GM10248 (cell line): ENCODE results near the gene CLCN2.

Experiments
- CTCF ChIA-PET: fragments of 300-600 bp; sonication (Branson Sonifier 250); formaldehyde crosslinking; extraction: SDS; loops from one replicate; lab custom pipeline; 2021; ENCODE audit warnings: antibody characterized with exemption; lab: Yijun Ruan, JAX
- POLR2A ChIA-PET: fragments of 350-650 bp; sonication (Branson Sonifier 250); formaldehyde crosslinking; extraction: SDS; loops from one replicate; lab custom pipeline; 2020; ENCODE audit warnings: antibody characterized with exemption; lab: Yijun Ruan, JAX
- DNase-seq: peaks from one replicate; pipeline ENCODE4 v3.0.0; 2012; ENCODE audit errors: extremely low spot score
- CTCF ChIP-seq: IDR thresholded peaks from 2 replicates; pipeline ENCODE4 v1.5.1; 2012; ENCODE audit warnings: mild to moderate bottlenecking, low read depth; ENCODE audit errors: extremely low read depth, missing control alignments, control extremely low read depth

The CLCN2 gene

GRCh38 chr3:184348057-184348382 is 13.4 kb downstream of the CLCN2 start:
- POLR2A ChIA-PET = interaction anchor here (0.6 kb wide), 1 partner anchor 182 kb away, joined by 5 read pairs; no protein-coding TSS in a partner anchor
- no peak for TF ChIP-seq CTCF
- CTCF ChIA-PET = interaction anchor here (1.2 kb wide), 1 partner anchor 14 kb away, joined by 3 read pairs; no protein-coding TSS in a partner anchor
- DNase-seq = no peak

DNA sequence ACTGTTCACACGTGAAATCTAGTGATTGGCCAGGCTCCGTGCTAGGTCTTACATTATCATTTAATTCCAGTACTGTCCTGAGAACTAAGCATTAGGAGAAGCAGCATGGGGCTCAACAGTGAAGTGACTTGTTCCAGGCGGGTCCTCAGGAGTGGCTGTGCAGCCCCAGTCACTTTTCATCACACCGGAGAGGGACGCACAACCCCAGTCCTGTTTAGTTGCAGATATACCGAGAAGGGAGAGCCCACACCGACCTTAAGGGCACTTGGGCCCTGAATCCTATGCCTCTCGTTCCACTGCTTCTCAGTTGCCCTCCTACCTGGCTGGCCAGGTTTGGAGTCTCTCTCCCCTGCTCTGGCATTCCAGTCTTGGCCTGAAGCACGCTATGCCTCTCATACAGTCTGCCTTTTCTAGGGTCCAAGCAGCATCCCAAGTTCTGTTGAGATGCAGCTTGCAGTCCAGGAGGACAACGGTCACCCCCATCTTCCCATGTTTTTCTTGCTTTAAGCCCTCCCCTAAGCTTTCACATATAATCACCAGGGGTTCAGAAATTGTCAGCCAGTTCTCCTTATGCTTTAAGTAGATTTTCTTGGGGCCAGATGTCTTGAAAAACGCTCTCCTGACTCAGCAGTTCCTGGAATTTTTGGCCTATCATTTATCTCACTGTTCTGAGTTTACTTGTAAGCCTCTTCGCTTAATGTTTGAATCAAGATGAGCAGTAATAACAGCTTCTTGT is 13.9 kb downstream of the CLCN2 start:
- no peak for TF ChIP-seq CTCF
- ChIA-PET POLR2A (interaction anchor here (0.6 kb wide), 1 partner anchor 182 kb away, joined by 5 read pairs; no protein-coding TSS in a partner anchor), CTCF (interaction anchor here (1.2 kb wide), 2 partner anchors 15 to 24 kb away, joined by 3 read pairs; no protein-coding TSS in a partner anchor)
- no peak for DNase-seq

DNA sequence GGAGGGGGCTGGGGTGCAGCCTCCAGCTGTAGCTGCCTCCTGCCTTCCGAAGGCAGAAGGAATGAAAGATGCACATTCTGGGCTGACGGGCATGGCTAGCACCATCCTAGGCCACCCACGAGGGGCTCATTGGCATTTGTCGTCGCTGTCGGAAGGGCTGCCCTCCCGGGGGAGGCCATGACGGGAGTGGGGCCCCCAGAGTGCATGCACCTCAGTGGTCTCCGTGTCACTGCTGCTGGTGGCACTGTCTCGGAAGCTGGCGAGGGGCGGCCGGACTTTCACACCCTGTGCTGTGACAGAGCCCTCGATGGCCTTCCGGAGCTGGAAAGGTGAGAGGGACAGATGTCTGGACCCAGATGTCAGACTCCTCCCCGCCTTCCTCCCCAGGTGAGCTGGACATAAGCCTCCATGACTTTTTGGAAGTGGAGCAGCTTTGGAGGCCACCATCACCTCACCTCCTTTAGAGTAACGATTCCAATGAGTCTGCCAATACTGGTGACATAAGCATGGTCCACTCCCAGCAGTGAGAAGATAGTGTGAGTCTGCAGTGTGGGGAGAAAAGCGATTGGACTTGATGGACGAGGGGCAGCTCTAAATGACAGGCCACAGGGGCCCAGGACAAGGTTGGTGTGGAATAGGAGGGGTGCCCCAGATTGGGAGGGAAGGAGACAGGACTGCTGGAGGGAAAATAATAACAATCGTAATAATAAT is 14.8 kb downstream of the CLCN2 start:
- no peak for DNase-seq
- POLR2A ChIA-PET = no interaction called here
- CTCF ChIA-PET = interaction anchor here (1.2 kb wide), 1 partner anchor 25 kb away, joined by 3 read pairs; no protein-coding TSS in a partner anchor
- TF ChIP-seq CTCF = no peak

- peak; percentile 40 for DNase-seq
- no peak for TF ChIP-seq CTCF
- POLR2A ChIA-PET = no interaction called here
- CTCF ChIA-PET = interaction anchor here (1.1 to 1.5 kb wide), 3 partner anchors 8 to 21 kb away, joined by 3 to 10 read pairs (median 4); partner anchors contain the start of gene FAM131A
These were observed 15.9 kb downstream of the CLCN2 start for GRCh38 chr3:184345317-184346144.

DNA sequence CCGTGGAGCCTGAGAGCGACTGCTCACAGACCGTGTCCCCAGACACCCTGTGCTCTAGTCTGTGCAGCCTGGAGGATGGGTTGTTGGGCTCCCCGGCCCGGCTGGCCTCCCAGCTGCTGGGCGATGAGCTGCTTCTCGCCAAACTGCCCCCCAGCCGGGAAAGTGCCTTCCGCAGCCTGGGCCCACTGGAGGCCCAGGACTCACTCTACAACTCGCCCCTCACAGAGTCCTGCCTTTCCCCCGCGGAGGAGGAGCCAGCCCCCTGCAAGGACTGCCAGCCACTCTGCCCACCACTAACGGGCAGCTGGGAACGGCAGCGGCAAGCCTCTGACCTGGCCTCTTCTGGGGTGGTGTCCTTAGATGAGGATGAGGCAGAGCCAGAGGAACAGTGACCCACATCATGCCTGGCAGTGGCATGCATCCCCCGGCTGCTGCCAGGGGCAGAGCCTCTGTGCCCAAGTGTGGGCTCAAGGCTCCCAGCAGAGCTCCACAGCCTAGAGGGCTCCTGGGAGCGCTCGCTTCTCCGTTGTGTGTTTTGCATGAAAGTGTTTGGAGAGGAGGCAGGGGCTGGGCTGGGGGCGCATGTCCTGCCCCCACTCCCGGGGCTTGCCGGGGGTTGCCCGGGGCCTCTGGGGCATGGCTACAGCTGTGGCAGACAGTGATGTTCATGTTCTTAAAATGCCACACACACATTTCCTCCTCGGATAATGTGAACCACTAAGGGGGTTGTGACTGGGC is 16.7 kb downstream of the CLCN2 start:
- CTCF ChIA-PET = interaction anchor here (1.1 to 1.5 kb wide), 3 partner anchors 7 to 20 kb away, joined by 3 to 10 read pairs (median 4); partner anchors contain the start of gene FAM131A
- DNase-seq = no peak
- POLR2A ChIA-PET = no interaction called here
- no peak for TF ChIP-seq CTCF
